ENCODE measurements around the gene HADHA. TPM values are rescaled to one million over a fixed set of nuclear protein-coding genes. Genes with fewer than 3 reads are reported as not detected.

The HADHA gene
- total RNA-seq, 2 experiments from 2014 or later = 126 to 150 TPM

- Histone ChIP-seq H4K20me1 (ENCODE audit: insufficient read depth, low read length) (no peaks in the 10 kb centered on the region), H3K79me2 (ENCODE audit: insufficient read depth, low read depth, low read length) (no peaks in the 10 kb centered on the region), H3K27ac (ENCODE audit: low read depth, low read length, poor library complexity, severe bottlenecking) (no peak overlapping the region), H3K4me2 (ENCODE audit: low read length) (no peak overlapping the region), H3K4me1 (ENCODE audit: insufficient read depth, low read length, poor library complexity, severe bottlenecking) (no peaks in the 10 kb centered on the region), H3K4me3 (ENCODE audit: low read depth, low read length, poor library complexity, severe bottlenecking) (no peak overlapping the region), H2AFZ (ENCODE audit: low read length) (no peak overlapping the region), H3K9me3 (ENCODE audit: low read length) (no peaks in the 10 kb centered on the region), H3K9me2 (ENCODE audit: insufficient read depth, low read length) (no peaks in the 10 kb centered on the region), H3K36me3 (ENCODE audit: insufficient read depth, low read length) (no peaks in the 10 kb centered on the region)
- TF ChIP-seq EZH2phosphoT487 (IDR thresholded peaks at IDR 0.05; ENCODE audit: borderline replicate concordance, low read depth, low read length) (no peak), CTCF (conservative IDR thresholded peaks at IDR 0.05; ENCODE audit: low read length) (no peak)
- intact Hi-C loops (cut with micrococcal nuclease; ENCODE audit: unreplicated experiment) = no loop called here
- ChIA-PET CTCF (ENCODE audit: unreplicated experiment) (no interaction called here), POLR2A (interaction anchor here (0.6 kb wide), 2 partner anchors 183 to 662 kb away, joined by 4 to 5 read pairs; no protein-coding TSS in a partner anchor)
- no TSS peak for BruUV-seq (replicated peaks)
- DNase-seq (ENCODE audit: low spot score) = no peak
Measured at GRCh38 chr2:26175466-26176278, 68.8 kb downstream of the HADHA start.

GRCh38 chr2:26174691-26175465 is 69.6 kb downstream of the HADHA start:
- H3K79me2 ChIP-seq (ENCODE audit: insufficient read depth, low read depth, low read length) = no peaks in the 10 kb centered on the region

GRCh38 chr2:26173776-26174482 is 70.5 kb downstream of the HADHA start:
- no peak overlapping the region for H2AFZ ChIP-seq (ENCODE audit: low read length)
- BruUV-seq (replicated peaks) = no TSS peak
- CTCF ChIA-PET (ENCODE audit: unreplicated experiment) = no interaction called here
- H3K27ac ChIP-seq (ENCODE audit: low read depth, low read length, poor library complexity, severe bottlenecking) = no peak overlapping the region
- TF ChIP-seq CTCF (conservative IDR thresholded peaks at IDR 0.05; ENCODE audit: low read length) = no peak
- TF ChIP-seq EZH2phosphoT487 (IDR thresholded peaks at IDR 0.05; ENCODE audit: borderline replicate concordance, low read depth, low read length) = no peak
- no peaks in the 10 kb centered on the region for H3K9me3 ChIP-seq (ENCODE audit: low read length)
- no peaks in the 10 kb centered on the region for H3K4me1 ChIP-seq (ENCODE audit: insufficient read depth, low read length, poor library complexity, severe bottlenecking)
- H3K79me2 ChIP-seq (ENCODE audit: insufficient read depth, low read depth, low read length) = no peaks in the 10 kb centered on the region
- intact Hi-C loops (cut with micrococcal nuclease; ENCODE audit: unreplicated experiment) = no loop called here
- H3K4me2 ChIP-seq (ENCODE audit: low read length) = no peak overlapping the region
- POLR2A ChIA-PET = no interaction called here
- no peaks in the 10 kb centered on the region for H3K9me2 ChIP-seq (ENCODE audit: insufficient read depth, low read length)
- no peak for DNase-seq (ENCODE audit: low spot score)
- H3K4me3 ChIP-seq (ENCODE audit: low read depth, low read length, poor library complexity, severe bottlenecking) = no peak overlapping the region
- no peaks in the 10 kb centered on the region for H3K36me3 ChIP-seq (ENCODE audit: insufficient read depth, low read length)
- no peaks in the 10 kb centered on the region for H4K20me1 ChIP-seq (ENCODE audit: insufficient read depth, low read length)

More at GRCh38 chr2:26174691-26175465, 69.6 kb downstream of the HADHA start:
- Histone ChIP-seq H4K20me1 (ENCODE audit: insufficient read depth, low read length) (no peaks in the 10 kb centered on the region), H3K4me3 (ENCODE audit: low read depth, low read length, poor library complexity, severe bottlenecking) (no peak overlapping the region), H3K36me3 (ENCODE audit: insufficient read depth, low read length) (no peaks in the 10 kb centered on the region), H3K27ac (ENCODE audit: low read depth, low read length, poor library complexity, severe bottlenecking) (no peak overlapping the region), H3K9me3 (ENCODE audit: low read length) (no peaks in the 10 kb centered on the region), H3K4me2 (ENCODE audit: low read length) (no peak overlapping the region), H3K4me1 (ENCODE audit: insufficient read depth, low read length, poor library complexity, severe bottlenecking) (no peaks in the 10 kb centered on the region), H2AFZ (ENCODE audit: low read length) (no peak overlapping the region), H3K9me2 (ENCODE audit: insufficient read depth, low read length) (no peaks in the 10 kb centered on the region)
- no TSS peak for BruUV-seq (replicated peaks)
- no peak for TF ChIP-seq EZH2phosphoT487 (IDR thresholded peaks at IDR 0.05; ENCODE audit: borderline replicate concordance, low read depth, low read length)
- ChIA-PET POLR2A (interaction anchor here (0.6 kb wide), 1 partner anchor 182 kb away, joined by 4 read pairs; no protein-coding TSS in a partner anchor), CTCF (ENCODE audit: unreplicated experiment) (no interaction called here)
- no peak for DNase-seq (ENCODE audit: low spot score)
- intact Hi-C loops (cut with micrococcal nuclease; ENCODE audit: unreplicated experiment) = no loop called here

Data from OCI-LY7 (cell line).